Thyroid gland (tissue), 4 donors: Measurements from ENCODE around the gene RPS21. TPM values are rescaled to one million over a fixed set of nuclear protein-coding genes. Genes with fewer than 3 reads are reported as not detected.

Experiments used
- DNase-seq, 2 donors: peaks; one replicate each; pipeline ENCODE4 v3.0.0-alpha.2; 2019
- H3K27ac ChIP-seq, 3 donors: fragments of 200-600 bp; sonication (generic); 1 replicate in 2 of 3; 2 replicates in 1 of 3; pipeline ENCODE4 v1.5.1; 2016 to 2019; ENCODE audit warnings: mild to moderate bottlenecking in 1 of 3, moderate library complexity in 1 of 3
- H3K27me3 ChIP-seq: fragments of 200-600 bp; sonication (generic); one replicate; pipeline ENCODE4 v1.5.1; 2019
- H3K36me3 ChIP-seq, 2 donors: fragments of 200-600 bp; sonication (generic); one replicate each; pipeline ENCODE4 v1.5.1; 2016 to 2019
- H3K4me1 ChIP-seq, 2 donors: fragments of 200-600 bp; sonication (generic); one replicate each; pipeline ENCODE4 v1.5.1; 2017 to 2019
- H3K4me3 ChIP-seq, 3 donors: fragments of 200-600 bp; sonication (generic); replicated peaks in 1 of 3; 1 replicate in 2 of 3; 2 replicates in 1 of 3; pipeline ENCODE4 v1.5.1; 2016; ENCODE audit warnings: mild to moderate bottlenecking in 1 of 3
- H3K9me3 ChIP-seq: fragments of 200-600 bp; sonication (generic); one replicate; pipeline ENCODE4 v1.5.1; 2017
- CTCF ChIP-seq, 6 experiments: fragments of 200-600 bp in 3 of 6; fragments of 450-650 bp in 3 of 6; sonication (generic) in 3 of 6; IDR thresholded peaks; one replicate each; pipeline ENCODE4 v1.5.1; 2016 to 2019; ENCODE audit warnings: antibody characterized with exemption in 6 of 6, mild to moderate bottlenecking in 2 of 6, inconsistent platforms in 1 of 6, moderate library complexity in 1 of 6
- POLR2A ChIP-seq, 2 donors: fragments of 450-650 bp; IDR thresholded peaks; one replicate each; pipeline ENCODE4 v1.6.1; 2017; ENCODE audit warnings: antibody characterized with exemption in 2 of 2, mild to moderate bottlenecking in 2 of 2, moderate library complexity in 1 of 2
- WGBS, 2 donors: methylation state at CpG; one replicate each; pipeline ENCODE4 v1.1.5; 2017; 5-methylcytosine and 5-hydroxymethylcytosine counted together
- intact Hi-C: fragments of 100-400 bp; cut with DNase I; formaldehyde crosslinking; loops from one replicate; pipeline ENCODE4 v1.15.1; 2023
- total RNA-seq, 4 donors: library from RNA; depleted of rRNA; stranded (reverse); fragments of >200 nt; gene quantifications; one replicate each; pipeline ENCODE4 v1.2.3, GENCODE V29; 2016

Gene RPS21
- total RNA-seq, 4 donors from 2014 or later, result 1,818 to 3,649 (median 2,349) TPM

GRCh38 chr20:62387933-62388635 is 1.2 kb downstream of the RPS21 start:
- H3K36me3 ChIP-seq, result peaks cover 0 to 9% of the 10 kb centered on the region in 2 donors
- no peaks in the 10 kb centered on the region for H3K27me3 ChIP-seq
- peak overlapping the region in 2 of 3 donors; percentile 63 to 89 for H3K4me3 ChIP-seq
- H3K9me3 ChIP-seq, result no peaks in the 10 kb centered on the region
- no peak for DNase-seq
- intact Hi-C loops, result no loop called here
- H3K4me1 ChIP-seq, result peaks cover 17 to 18% of the 10 kb centered on the region in 2 donors
- H3K27ac ChIP-seq, result peak overlapping the region in 1 of 3 donors; percentile 94
- no peak for TF ChIP-seq CTCF (IDR thresholded peaks at IDR 0.05)
- WGBS, 2 donors, result 77 to 78% methylated on average over 16 to 20 of the region's 20 CpGs

- H3K9me3 ChIP-seq, result no peaks in the 10 kb centered on the region
- no peak for TF ChIP-seq CTCF (IDR thresholded peaks at IDR 0.05)
- no peak for TF ChIP-seq POLR2A (IDR thresholded peaks at IDR 0.05)
- H3K36me3 ChIP-seq, result peaks cover 2 to 10% of the 10 kb centered on the region in 2 donors
- peaks cover 17 to 18% of the 10 kb centered on the region in 2 donors for H3K4me1 ChIP-seq
- H3K27me3 ChIP-seq, result no peaks in the 10 kb centered on the region
- intact Hi-C loops, result no loop called here
- no peak for DNase-seq
- no peak overlapping the region for H3K4me3 ChIP-seq
- H3K27ac ChIP-seq, result no peak overlapping the region
- 87 to 90% methylated on average over 11 of the region's 11 CpGs for WGBS, 2 donors
These were observed 2.1 kb downstream of the RPS21 start for GRCh38 chr20:62388839-62389600.

GRCh38 chr20:62389601-62390087 is 2.7 kb downstream of the RPS21 start:
- no peak for TF ChIP-seq CTCF (IDR thresholded peaks at IDR 0.05)
- no peak for TF ChIP-seq POLR2A (IDR thresholded peaks at IDR 0.05)
- Histone ChIP-seq H3K4me3 (no peak overlapping the region), H3K4me1 (peaks cover 17 to 18% of the 10 kb centered on the region in 2 donors), H3K27ac (no peak overlapping the region), H3K36me3 (peaks cover 7 to 10% of the 10 kb centered on the region in 2 donors), H3K27me3 (no peaks in the 10 kb centered on the region), H3K9me3 (no peaks in the 10 kb centered on the region)
- 78 to 80% methylated on average over 5 of the region's 5 CpGs for WGBS, 2 donors
- intact Hi-C loops, result loop anchor here (10.0 kb wide), 1 partner anchor 245 kb away; the partner anchor contains the start of genes PSMA7 and SS18L1
- no peak for DNase-seq

GRCh38 chr20:62390317-62391164 is 3.6 kb downstream of the RPS21 start:
- TF ChIP-seq CTCF (IDR thresholded peaks at IDR 0.05) (no peak), POLR2A (IDR thresholded peaks at IDR 0.05) (no peak)
- Histone ChIP-seq H3K27me3 (no peaks in the 10 kb centered on the region), H3K36me3 (peaks cover 7 to 10% of the 10 kb centered on the region in 2 donors), H3K4me1 (peaks cover 12 to 16% of the 10 kb centered on the region in 2 donors), H3K9me3 (no peaks in the 10 kb centered on the region), H3K4me3 (no peak overlapping the region), H3K27ac (no peak overlapping the region)
- DNase-seq, result no peak
- intact Hi-C loops, result loop anchor here (10.0 kb wide), 1 partner anchor 246 kb away; the partner anchor contains the start of genes PSMA7 and SS18L1
- WGBS, 2 donors, result 87 to 89% methylated on average over 28 to 29 of the region's 29 CpGs
